PFSK-1 (cell line): ENCODE measurements around the gene RFTN1.

ENCODE experiments used
- FOXP2 ChIP-seq: optimal IDR thresholded peaks from 2 replicates; pipeline ENCODE3; 2011; ENCODE audit warnings: borderline replicate concordance, control low read depth, inconsistent platforms; ENCODE audit not compliant: insufficient read depth; ENCODE audit errors: extremely low read length, extremely low read depth
- POLR2AphosphoS5 ChIP-seq: IDR thresholded peaks from 2 replicates; pipeline ENCODE4 v1.6.1; 2012; ENCODE audit warnings: low read depth, mild to moderate bottlenecking, control low read depth, low read length, moderate library complexity
- SIN3A ChIP-seq: IDR thresholded peaks from 2 replicates; pipeline ENCODE4 v1.6.1; 2012; ENCODE audit warnings: mild to moderate bottlenecking, low read length, moderate library complexity, borderline replicate concordance; ENCODE audit not compliant: insufficient read depth
- TAF1 ChIP-seq: IDR thresholded peaks from 2 replicates; pipeline ENCODE4 v1.6.1; 2012; ENCODE audit warnings: low read length, control low read depth, borderline replicate concordance; ENCODE audit not compliant: insufficient read depth
- TF ChIP-seq, protein P1 (sequence below), 2 experiments: IDR thresholded peaks; 2 replicates each; pipeline versions ENCODE4 v1.6.1 to v1.8.0; 2011 to 2012; ENCODE audit warnings: low read depth in 2 of 2, low read length in 2 of 2, control low read depth in 1 of 2, inconsistent platforms in 1 of 2, mild to moderate bottlenecking in 1 of 2, moderate library complexity in 1 of 2; ENCODE audit not compliant: insufficient read depth in 1 of 2

The RFTN1 gene

DNA sequence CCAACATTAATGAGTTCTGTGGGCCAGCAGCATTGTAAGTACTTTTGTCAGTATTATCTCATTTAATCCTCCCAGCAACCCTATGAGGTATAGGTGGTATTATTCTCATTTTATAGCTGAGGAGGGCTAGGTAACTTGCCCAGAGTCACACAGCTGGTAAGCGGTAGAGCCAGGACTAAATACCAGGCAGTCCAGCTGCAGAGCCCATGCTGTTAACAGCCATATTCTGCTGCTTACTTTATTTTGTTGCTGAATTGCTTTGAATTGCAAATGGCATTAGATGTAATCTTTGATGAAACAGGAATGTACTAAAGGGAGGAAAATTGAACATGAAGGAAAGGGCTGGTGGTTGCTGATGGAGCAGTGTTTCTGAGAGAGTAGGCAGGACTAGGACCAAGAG, 228.9 kb downstream of the RFTN1 start:
- TF ChIP-seq POLR2AphosphoS5 (no peak), TAF1 (no peak), FOXP2 (no peak), SIN3A (no peak)
- TF ChIP-seq, protein P1, sequence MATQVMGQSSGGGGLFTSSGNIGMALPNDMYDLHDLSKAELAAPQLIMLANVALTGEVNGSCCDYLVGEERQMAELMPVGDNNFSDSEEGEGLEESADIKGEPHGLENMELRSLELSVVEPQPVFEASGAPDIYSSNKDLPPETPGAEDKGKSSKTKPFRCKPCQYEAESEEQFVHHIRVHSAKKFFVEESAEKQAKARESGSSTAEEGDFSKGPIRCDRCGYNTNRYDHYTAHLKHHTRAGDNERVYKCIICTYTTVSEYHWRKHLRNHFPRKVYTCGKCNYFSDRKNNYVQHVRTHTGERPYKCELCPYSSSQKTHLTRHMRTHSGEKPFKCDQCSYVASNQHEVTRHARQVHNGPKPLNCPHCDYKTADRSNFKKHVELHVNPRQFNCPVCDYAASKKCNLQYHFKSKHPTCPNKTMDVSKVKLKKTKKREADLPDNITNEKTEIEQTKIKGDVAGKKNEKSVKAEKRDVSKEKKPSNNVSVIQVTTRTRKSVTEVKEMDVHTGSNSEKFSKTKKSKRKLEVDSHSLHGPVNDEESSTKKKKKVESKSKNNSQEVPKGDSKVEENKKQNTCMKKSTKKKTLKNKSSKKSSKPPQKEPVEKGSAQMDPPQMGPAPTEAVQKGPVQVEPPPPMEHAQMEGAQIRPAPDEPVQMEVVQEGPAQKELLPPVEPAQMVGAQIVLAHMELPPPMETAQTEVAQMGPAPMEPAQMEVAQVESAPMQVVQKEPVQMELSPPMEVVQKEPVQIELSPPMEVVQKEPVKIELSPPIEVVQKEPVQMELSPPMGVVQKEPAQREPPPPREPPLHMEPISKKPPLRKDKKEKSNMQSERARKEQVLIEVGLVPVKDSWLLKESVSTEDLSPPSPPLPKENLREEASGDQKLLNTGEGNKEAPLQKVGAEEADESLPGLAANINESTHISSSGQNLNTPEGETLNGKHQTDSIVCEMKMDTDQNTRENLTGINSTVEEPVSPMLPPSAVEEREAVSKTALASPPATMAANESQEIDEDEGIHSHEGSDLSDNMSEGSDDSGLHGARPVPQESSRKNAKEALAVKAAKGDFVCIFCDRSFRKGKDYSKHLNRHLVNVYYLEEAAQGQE (IDR thresholded peaks at IDR 0.05; ENCODE audit: insufficient read depth in 1 of 2, low read depth in 2 of 2, low read length in 2 of 2), result no peak

DNA sequence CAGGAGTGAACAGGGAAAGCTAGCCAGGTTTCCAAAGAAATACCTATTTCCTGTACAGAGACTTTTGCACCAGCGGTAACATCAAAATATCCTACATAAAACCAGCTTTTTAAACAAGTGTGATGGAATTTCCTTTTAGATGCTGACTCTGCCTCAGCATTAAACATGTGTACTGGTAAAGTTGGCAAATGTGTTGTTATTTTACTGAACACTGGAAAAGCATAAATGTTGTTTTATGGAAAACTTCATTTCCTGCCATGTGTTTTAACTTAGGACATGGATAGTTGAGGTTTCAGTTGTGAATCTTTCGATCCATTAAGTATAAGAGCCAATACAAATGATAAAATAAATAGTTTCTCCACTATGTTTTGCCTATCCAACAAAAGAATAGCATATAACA, 232.8 kb downstream of the RFTN1 start:
- no peak for TF ChIP-seq TAF1
- no peak for TF ChIP-seq POLR2AphosphoS5
- TF ChIP-seq, protein P1 (IDR thresholded peaks at IDR 0.05; ENCODE audit: insufficient read depth in 1 of 2, low read depth in 2 of 2, low read length in 2 of 2), result no peak
- no peak for TF ChIP-seq SIN3A
- no peak for TF ChIP-seq FOXP2

DNA sequence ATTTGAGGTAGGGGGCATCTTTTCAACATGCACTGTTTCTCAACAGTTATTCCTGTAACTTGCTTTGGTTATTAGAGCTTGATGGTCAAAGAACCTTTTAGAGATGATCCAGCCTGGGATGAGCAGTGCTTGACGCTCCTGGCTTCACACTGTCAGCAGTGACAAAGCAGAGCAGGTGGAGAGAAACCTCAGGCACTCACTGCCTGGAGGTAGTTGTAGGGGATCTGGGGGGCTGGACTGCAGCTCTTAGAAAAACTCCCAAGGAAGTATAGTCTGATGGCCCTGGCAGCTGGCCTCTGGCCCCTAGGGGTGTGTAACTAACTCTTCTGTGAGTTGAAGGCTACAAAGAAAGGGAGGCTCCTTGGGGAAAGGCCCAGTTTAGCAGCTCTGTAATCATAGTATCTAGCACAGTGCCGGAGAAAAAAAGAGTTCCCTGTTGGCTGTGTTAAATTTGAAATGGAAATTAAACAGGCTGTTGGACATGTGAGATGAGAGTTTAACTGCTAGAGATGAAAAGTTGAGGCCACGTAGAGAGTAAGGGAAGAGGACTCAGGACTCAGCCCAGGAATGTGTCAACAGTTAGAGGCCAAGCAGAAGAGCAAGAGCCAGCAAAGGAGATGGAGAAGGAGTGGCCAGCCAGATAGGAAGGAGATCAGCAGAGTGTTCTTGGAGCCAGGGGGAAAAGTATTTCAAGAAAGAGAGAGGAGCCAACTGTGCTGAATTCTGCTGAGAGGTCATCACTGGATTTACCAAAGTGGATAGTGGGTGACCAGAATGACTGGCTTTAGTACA, 234.3 kb downstream of the RFTN1 start:
- no peak for TF ChIP-seq SIN3A
- TF ChIP-seq FOXP2, result no peak
- TF ChIP-seq TAF1, result no peak

DNA sequence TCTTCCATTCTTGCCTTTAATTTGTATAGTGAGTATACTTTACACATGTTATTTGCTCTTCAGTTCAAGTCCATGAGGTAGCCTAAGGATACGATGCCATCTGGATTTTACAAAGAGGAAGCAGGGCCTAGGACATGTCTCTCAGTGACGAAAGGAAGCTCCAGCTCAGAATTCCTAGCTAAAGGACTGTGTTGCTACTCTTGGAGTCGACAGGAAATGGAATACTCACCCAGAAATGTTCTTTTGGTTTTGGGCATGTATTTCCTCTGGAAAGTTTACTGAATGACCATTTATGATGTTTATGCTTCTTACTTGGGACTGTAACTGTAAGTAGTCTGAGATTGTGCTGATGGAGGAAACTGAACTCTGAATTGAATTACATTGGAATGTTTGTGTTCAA, 236.0 kb downstream of the RFTN1 start:
- TF ChIP-seq, protein P1 (IDR thresholded peaks at IDR 0.05; ENCODE audit: insufficient read depth in 1 of 2, low read depth in 2 of 2, low read length in 2 of 2), result no peak
- no peak for TF ChIP-seq TAF1
- no peak for TF ChIP-seq FOXP2
- no peak for TF ChIP-seq POLR2AphosphoS5
- no peak for TF ChIP-seq SIN3A

DNA sequence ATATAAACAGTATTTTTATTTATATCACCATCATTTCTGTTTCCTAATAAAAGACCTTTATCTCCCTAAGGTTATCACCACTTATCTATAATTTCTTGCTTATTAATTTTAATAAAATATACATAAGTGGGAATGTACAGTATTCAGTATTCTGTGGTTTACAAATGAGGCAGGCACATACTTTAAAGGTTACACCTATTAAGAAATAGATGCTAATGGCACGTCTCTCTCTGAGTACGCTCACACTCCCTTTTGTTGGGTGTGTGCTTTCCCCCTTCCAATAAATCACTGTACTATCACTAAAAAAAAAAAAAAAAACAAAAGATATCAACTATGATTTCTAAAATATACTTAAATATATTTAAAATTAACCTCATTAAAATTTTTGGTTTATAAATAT, 239.6 kb downstream of the RFTN1 start:
- TF ChIP-seq FOXP2, result no peak
- TF ChIP-seq POLR2AphosphoS5, result no peak
- no peak for TF ChIP-seq SIN3A
- TF ChIP-seq, protein P1 (IDR thresholded peaks at IDR 0.05; ENCODE audit: insufficient read depth in 1 of 2, low read depth in 2 of 2, low read length in 2 of 2), result no peak
- no peak for TF ChIP-seq TAF1
